Endothelial cell of umbilical vein (primary cell): ENCODE measurements around the gene DPP6. TPM values are rescaled to one million over a fixed set of nuclear protein-coding genes. Genes with fewer than 3 reads are reported as not detected.

ENCODE experiments used
- BruUV-seq: library from RNA; stranded (reverse); fragments of 400-500 nt; replicated peaks from 2 replicates; lab custom pipeline; 2021; lab: Mats Ljungman, UMichigan
- CTCF ChIA-PET: fragments of 300-600, 350-600 bp; sonication (Branson Sonifier 250); formaldehyde crosslinking; loops from one replicate; lab custom pipeline; 2021; ENCODE audit warnings: antibody characterized with exemption, inconsistent platforms; lab: Charles Lee
- POLR2A ChIA-PET: fragments of 300-600, 350-600 bp; sonication (Branson Sonifier 250); formaldehyde crosslinking; loops from one replicate; lab custom pipeline; 2021; ENCODE audit warnings: antibody characterized with exemption, inconsistent platforms; lab: Charles Lee
- DNase-seq: peaks from one replicate; pipeline ENCODE4 v3.0.0-alpha.2; 2011; ENCODE audit warnings: low read depth, low spot score
- FAIRE-seq: peaks from 2 replicates; lab custom pipeline; 2011; peaks lifted over from hg19 to GRCh38; lab: Jason Lieb, UNC
- H2AFZ ChIP-seq: 2 replicates; pipeline ENCODE4 v1.6.0; 2012; ENCODE audit warnings: low read depth, low read length, control low read depth, inconsistent platforms
- H3K27ac ChIP-seq: 2 replicates; pipeline ENCODE4 v1.5.1; 2011; ENCODE audit warnings: low read depth, mild to moderate bottlenecking, control low read depth, low read length, moderate library complexity; ENCODE audit not compliant: insufficient read depth
- H3K27me3 ChIP-seq, 2 experiments: 2 replicates each; pipeline versions ENCODE4 v1.6.0 to v1.6.1; 2011; ENCODE audit warnings: low read length in 2 of 2, mixed read lengths in 1 of 2; ENCODE audit not compliant: control insufficient read depth in 2 of 2, insufficient read depth in 2 of 2
- H3K36me3 ChIP-seq, 2 experiments: 2 replicates in 1 of 2; 3 replicates in 1 of 2; pipeline ENCODE4 v1.5.1; 2011; ENCODE audit warnings: low read length in 2 of 2, mild to moderate bottlenecking in 1 of 2, moderate library complexity in 1 of 2; ENCODE audit not compliant: control insufficient read depth in 2 of 2, insufficient read depth in 2 of 2; ENCODE audit errors: extremely low read depth in 1 of 2
- H3K4me1 ChIP-seq: 3 replicates; pipeline ENCODE4 v1.5.1; 2011; ENCODE audit warnings: mild to moderate bottlenecking, low read length; ENCODE audit not compliant: control insufficient read depth, insufficient read depth; ENCODE audit errors: extremely low read depth
- H3K4me2 ChIP-seq: 2 replicates; pipeline ENCODE4 v1.6.1; 2011; ENCODE audit warnings: low read length, control low read depth, mixed read lengths; ENCODE audit not compliant: insufficient read depth
- H3K4me3 ChIP-seq, 3 experiments: fragments of 200-600 bp in 1 of 3; sonication (generic), shearing (Covaris generic) in 1 of 3; replicated peaks in 1 of 3; 2 replicates each; pipeline ENCODE4 v1.5.1; 2011 to 2016; ENCODE audit warnings: control low read depth in 3 of 3, low read length in 3 of 3, mild to moderate bottlenecking in 2 of 3, inconsistent platforms in 1 of 3, low read depth in 1 of 3, moderate library complexity in 1 of 3; ENCODE audit not compliant: insufficient read depth in 1 of 3
- H3K79me2 ChIP-seq: 2 replicates; pipeline ENCODE4 v1.6.0; 2012; ENCODE audit warnings: low read length, inconsistent platforms; ENCODE audit not compliant: control insufficient read depth, insufficient read depth
- H3K9ac ChIP-seq: replicated peaks from 2 replicates; pipeline ENCODE3; 2011; ENCODE audit warnings: low read length, control low read depth; ENCODE audit not compliant: insufficient read depth; ENCODE audit errors: extremely low read depth
- H3K9me1 ChIP-seq: replicated peaks from 3 replicates; pipeline ENCODE4 v1.6.0; 2011; ENCODE audit warnings: mild to moderate bottlenecking, low read length; ENCODE audit not compliant: control insufficient read depth, insufficient read depth; ENCODE audit errors: extremely low read depth
- H3K9me3 ChIP-seq: replicated peaks from 2 replicates; pipeline ENCODE4 v1.5.1; 2012; ENCODE audit warnings: low read length, inconsistent platforms; ENCODE audit not compliant: control insufficient read depth, insufficient read depth
- H4K20me1 ChIP-seq: replicated peaks from 2 replicates; pipeline ENCODE3; 2011; ENCODE audit warnings: mild to moderate bottlenecking, low read length; ENCODE audit not compliant: control insufficient read depth, insufficient read depth; ENCODE audit errors: extremely low read depth
- EZH2 ChIP-seq: IDR thresholded peaks from 2 replicates; pipeline ENCODE4 v1.6.1; 2012; ENCODE audit warnings: borderline replicate concordance, low read depth, mild to moderate bottlenecking, moderate library complexity, low read length, inconsistent platforms; ENCODE audit not compliant: severe bottlenecking
- FOS ChIP-seq: IDR thresholded peaks from 2 replicates; pipeline ENCODE4 v1.6.1; 2011; ENCODE audit warnings: mild to moderate bottlenecking, low read length, moderate library complexity, borderline replicate concordance; ENCODE audit not compliant: insufficient read depth
- GATA2 ChIP-seq: IDR thresholded peaks from 2 replicates; pipeline ENCODE4 v1.7.0; 2011; ENCODE audit warnings: low read depth, mild to moderate bottlenecking, moderate library complexity, mixed read lengths, low read length; ENCODE audit not compliant: insufficient read length, insufficient read depth
- JUN ChIP-seq: IDR thresholded peaks from 2 replicates; pipeline ENCODE4 v1.6.1; 2011; ENCODE audit warnings: borderline replicate concordance, low read depth; ENCODE audit not compliant: insufficient read length, insufficient read depth
- MYC ChIP-seq: IDR thresholded peaks from one replicate; pipeline ENCODE4 v1.6.1; 2011; ENCODE audit warnings: mild to moderate bottlenecking, low read depth, low read length
- POLR2A ChIP-seq: IDR thresholded peaks from 2 replicates; pipeline ENCODE4 v1.6.1; 2012; ENCODE audit warnings: low read depth, mild to moderate bottlenecking, control low read depth, low read length
- POLR2AphosphoS5 ChIP-seq: IDR thresholded peaks from 2 replicates; pipeline ENCODE4 v1.6.1; 2012; ENCODE audit warnings: low read depth, mild to moderate bottlenecking, control low read depth, low read length, moderate library complexity; ENCODE audit not compliant: insufficient read depth
- dilution Hi-C: fragments of 300-500 bp; cut with MboI; formaldehyde crosslinking; loops from one replicate; pipeline ENCODE4 v1.15.0; 2019; ENCODE audit warnings: low sequenced_read_pairs; ENCODE audit not compliant: extremely low pct_ligation_motif_present
- intact Hi-C: fragments of 100-400 bp; cut with micrococcal nuclease; formaldehyde crosslinking; loops from one replicate; pipeline ENCODE4 v1.10.0; 2022
- polyA plus RNA-seq, 4 experiments: library from polyadenylated mRNA; depleted of rRNA in 3 of 4; stranded (reverse) in 3 of 4; unstranded in 1 of 4; fragments of >200 nt; gene quantifications; 2 replicates each; pipeline versions ENCODE4 v1.2.1 to v1.2.3, GENCODE V29; 2011 to 2012; ENCODE audit warnings: missing spikeins in 1 of 4
- total RNA-seq: library from RNA; stranded (reverse); gene quantifications from 2 replicates; pipeline ENCODE4 v1.2.3, GENCODE V29; 2021
- TF ChIP-seq, protein P1 (sequence below): IDR thresholded peaks from 2 replicates; pipeline ENCODE4 v1.6.1; 2011; ENCODE audit not compliant: insufficient read depth, insufficient read length
- TF ChIP-seq, protein P2 (sequence below), 2 donors: IDR thresholded peaks; 1 replicate in 1 of 2; 2 replicates in 1 of 2; pipeline ENCODE4 v1.5.1; 2011; ENCODE audit warnings: low read length in 2 of 2, mild to moderate bottlenecking in 2 of 2, moderate library complexity in 2 of 2, control low read depth in 1 of 2, inconsistent platforms in 1 of 2, low read depth in 1 of 2; ENCODE audit not compliant: insufficient read depth in 1 of 2; ENCODE audit errors: extremely low read depth in 1 of 2

The DPP6 gene
- total and polyA plus RNA-seq, 2 donors (not counting 3 experiments of a cell fraction or from before 2014, with no cell fraction given) = not detected

GRCh38 chr7:154652564-154652963 is 600.4 kb downstream of the DPP6 start:
- no peaks in the 10 kb centered on the region for H3K27me3 ChIP-seq
- TF ChIP-seq MYC = no peak
- TF ChIP-seq POLR2A = no peak
- TF ChIP-seq, protein P1, sequence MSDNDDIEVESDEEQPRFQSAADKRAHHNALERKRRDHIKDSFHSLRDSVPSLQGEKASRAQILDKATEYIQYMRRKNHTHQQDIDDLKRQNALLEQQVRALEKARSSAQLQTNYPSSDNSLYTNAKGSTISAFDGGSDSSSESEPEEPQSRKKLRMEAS = no peak
- TF ChIP-seq JUN = no peak
- TF ChIP-seq GATA2 = no peak
- no peak for TF ChIP-seq POLR2AphosphoS5
- TF ChIP-seq, protein P2, sequence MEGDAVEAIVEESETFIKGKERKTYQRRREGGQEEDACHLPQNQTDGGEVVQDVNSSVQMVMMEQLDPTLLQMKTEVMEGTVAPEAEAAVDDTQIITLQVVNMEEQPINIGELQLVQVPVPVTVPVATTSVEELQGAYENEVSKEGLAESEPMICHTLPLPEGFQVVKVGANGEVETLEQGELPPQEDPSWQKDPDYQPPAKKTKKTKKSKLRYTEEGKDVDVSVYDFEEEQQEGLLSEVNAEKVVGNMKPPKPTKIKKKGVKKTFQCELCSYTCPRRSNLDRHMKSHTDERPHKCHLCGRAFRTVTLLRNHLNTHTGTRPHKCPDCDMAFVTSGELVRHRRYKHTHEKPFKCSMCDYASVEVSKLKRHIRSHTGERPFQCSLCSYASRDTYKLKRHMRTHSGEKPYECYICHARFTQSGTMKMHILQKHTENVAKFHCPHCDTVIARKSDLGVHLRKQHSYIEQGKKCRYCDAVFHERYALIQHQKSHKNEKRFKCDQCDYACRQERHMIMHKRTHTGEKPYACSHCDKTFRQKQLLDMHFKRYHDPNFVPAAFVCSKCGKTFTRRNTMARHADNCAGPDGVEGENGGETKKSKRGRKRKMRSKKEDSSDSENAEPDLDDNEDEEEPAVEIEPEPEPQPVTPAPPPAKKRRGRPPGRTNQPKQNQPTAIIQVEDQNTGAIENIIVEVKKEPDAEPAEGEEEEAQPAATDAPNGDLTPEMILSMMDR (IDR thresholded peaks at IDR 0.05; ENCODE audit: extremely low read depth in 1 of 2, insufficient read depth in 1 of 2, low read depth in 1 of 2, low read length in 2 of 2) = no peak
- TF ChIP-seq EZH2 = no peak
- TF ChIP-seq FOS = no peak
- ChIA-PET CTCF (no interaction called here), POLR2A (no interaction called here)
- no peak overlapping the region for H2AFZ ChIP-seq
- H3K36me3 ChIP-seq = no peaks in the 10 kb centered on the region
- no peak overlapping the region for H3K4me3 ChIP-seq
- H3K4me1 ChIP-seq = no peaks in the 10 kb centered on the region
- H3K4me2 ChIP-seq = no peak overlapping the region
- BruUV-seq = no TSS peak
- peaks cover 6% of the 10 kb centered on the region for H3K9me3 ChIP-seq
- no peak overlapping the region for H3K9ac ChIP-seq
- H4K20me1 ChIP-seq = no peaks in the 10 kb centered on the region
- DNase-seq = no peak
- H3K9me1 ChIP-seq = no peaks in the 10 kb centered on the region
- no peak overlapping the region for H3K27ac ChIP-seq
- H3K79me2 ChIP-seq = no peaks in the 10 kb centered on the region
- intact Hi-C loops = no loop called here
- no peak for FAIRE-seq
- dilution Hi-C loops = no loop called here
